ENCODE measurements around the gene CAMTA1.

DNA sequence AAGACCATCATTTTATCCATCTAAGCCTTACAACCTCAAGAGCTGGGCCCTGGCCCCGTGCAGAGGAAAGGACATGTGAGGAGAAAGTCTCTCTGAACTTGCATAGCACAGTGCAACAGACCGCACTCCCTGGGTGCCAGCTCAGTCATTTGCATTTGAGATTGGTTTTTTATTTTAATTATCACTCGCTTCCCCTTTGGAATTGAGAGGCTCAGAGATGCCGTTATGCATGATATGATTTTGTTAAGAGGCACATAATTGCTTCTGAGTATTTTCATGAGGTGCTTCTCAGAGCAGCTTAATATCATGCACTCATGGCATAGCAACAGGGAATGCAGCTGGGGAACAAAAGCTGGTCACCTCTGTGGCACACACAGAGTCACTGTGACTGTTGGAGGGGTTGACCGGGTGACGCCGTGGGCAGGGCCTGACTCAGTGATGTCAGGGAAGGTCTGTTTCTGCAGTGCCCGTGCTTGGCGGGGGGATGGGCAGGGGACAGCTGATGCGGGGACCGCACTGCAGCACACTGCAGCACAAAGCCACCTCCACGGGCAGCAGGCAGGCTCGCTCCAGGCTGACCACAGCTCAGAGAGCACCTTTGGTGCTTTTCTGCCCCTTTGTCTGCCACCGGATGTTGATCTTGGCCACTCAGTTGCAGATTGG, 942.7 kb downstream of the CAMTA1 start:
- TF ChIP-seq, protein P1, sequence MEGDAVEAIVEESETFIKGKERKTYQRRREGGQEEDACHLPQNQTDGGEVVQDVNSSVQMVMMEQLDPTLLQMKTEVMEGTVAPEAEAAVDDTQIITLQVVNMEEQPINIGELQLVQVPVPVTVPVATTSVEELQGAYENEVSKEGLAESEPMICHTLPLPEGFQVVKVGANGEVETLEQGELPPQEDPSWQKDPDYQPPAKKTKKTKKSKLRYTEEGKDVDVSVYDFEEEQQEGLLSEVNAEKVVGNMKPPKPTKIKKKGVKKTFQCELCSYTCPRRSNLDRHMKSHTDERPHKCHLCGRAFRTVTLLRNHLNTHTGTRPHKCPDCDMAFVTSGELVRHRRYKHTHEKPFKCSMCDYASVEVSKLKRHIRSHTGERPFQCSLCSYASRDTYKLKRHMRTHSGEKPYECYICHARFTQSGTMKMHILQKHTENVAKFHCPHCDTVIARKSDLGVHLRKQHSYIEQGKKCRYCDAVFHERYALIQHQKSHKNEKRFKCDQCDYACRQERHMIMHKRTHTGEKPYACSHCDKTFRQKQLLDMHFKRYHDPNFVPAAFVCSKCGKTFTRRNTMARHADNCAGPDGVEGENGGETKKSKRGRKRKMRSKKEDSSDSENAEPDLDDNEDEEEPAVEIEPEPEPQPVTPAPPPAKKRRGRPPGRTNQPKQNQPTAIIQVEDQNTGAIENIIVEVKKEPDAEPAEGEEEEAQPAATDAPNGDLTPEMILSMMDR (IDR thresholded peaks at IDR 0.05) = no peak
- TF ChIP-seq EZH2 (IDR thresholded peaks at IDR 0.05) = no peak

Measured in neural progenitor cell (in vitro differentiated cells).